H1 (cell line): ENCODE results near the gene AIG1. TPM values are rescaled to one million over a fixed set of nuclear protein-coding genes. Genes with fewer than 3 reads are reported as not detected.

ENCODE experiments used
- CTCF ChIA-PET: fragments of 300-600 bp; sonication (Branson Sonifier 250); formaldehyde crosslinking; loops from one replicate; lab custom pipeline; 2021; ENCODE audit not compliant: partially characterized antibody; lab: Charles Lee
- POLR2A ChIA-PET: fragments of 300-600 bp; sonication (Branson Sonifier 250); formaldehyde crosslinking; loops from one replicate; lab custom pipeline; 2021; ENCODE audit warnings: inconsistent platforms; ENCODE audit not compliant: partially characterized antibody; lab: Charles Lee
- DNase-seq, 2 experiments: peaks; one replicate each; pipeline versions ENCODE4 v3.0.0 to v3.0.0-alpha.2; 2010 to 2022; ENCODE audit warnings: low spot score in 2 of 2, low read depth in 1 of 2, mixed read lengths in 1 of 2
- FAIRE-seq: peaks from 2 replicates; lab custom pipeline; 2011; peaks lifted over from hg19 to GRCh38; lab: Jason Lieb, UNC
- H2AFZ ChIP-seq: 2 replicates; pipeline ENCODE4 v1.8.1; 2012; ENCODE audit warnings: low read length, inconsistent platforms
- H2AK5ac ChIP-seq: 2 replicates; pipeline ENCODE4 v1.6.1; 2013; ENCODE audit warnings: low read depth, low read length
- H2BK120ac ChIP-seq: replicated peaks from 2 replicates; pipeline ENCODE3; 2013; ENCODE audit warnings: low read depth, low read length, inconsistent platforms
- H2BK12ac ChIP-seq: 2 replicates; pipeline ENCODE4 v1.6.1; 2013; ENCODE audit warnings: low read depth, low read length
- H2BK15ac ChIP-seq: 2 replicates; pipeline ENCODE4 v1.6.1; 2013; ENCODE audit warnings: low read length
- H2BK20ac ChIP-seq: 2 replicates; pipeline ENCODE4 v1.6.1; 2013; ENCODE audit warnings: low read length
- H2BK5ac ChIP-seq: 2 replicates; pipeline ENCODE4 v1.6.1; 2013; ENCODE audit warnings: low read depth, low read length
- H3K14ac ChIP-seq: 2 replicates; pipeline ENCODE4 v1.6.1; 2013; ENCODE audit warnings: inconsistent platforms; ENCODE audit not compliant: insufficient read length
- H3K18ac ChIP-seq: 2 replicates; pipeline ENCODE4 v1.6.1; 2013; ENCODE audit warnings: low read length; ENCODE audit errors: extremely low read depth
- H3K23ac ChIP-seq: 2 replicates; pipeline ENCODE4 v1.6.1; 2013; ENCODE audit warnings: inconsistent platforms; ENCODE audit not compliant: insufficient read length
- H3K23me2 ChIP-seq: 2 replicates; pipeline ENCODE4 v1.6.1; 2013; ENCODE audit warnings: low read depth, low read length
- H3K27ac ChIP-seq: 2 replicates; pipeline ENCODE4 v1.6.1; 2011; ENCODE audit warnings: low read depth, low read length, inconsistent platforms
- H3K27me3 ChIP-seq, 4 experiments: replicated peaks in 1 of 4; 1 replicate in 1 of 4; 2 replicates in 3 of 4; pipeline versions ENCODE4 v1.6.1 to v1.8.1; 2011 to 2013; ENCODE audit warnings: low read length in 3 of 4, mild to moderate bottlenecking in 3 of 4, inconsistent platforms in 2 of 4, mixed read lengths in 2 of 4, moderate library complexity in 1 of 4; ENCODE audit not compliant: control insufficient read depth in 3 of 4, insufficient read depth in 3 of 4; ENCODE audit errors: extremely low read depth in 1 of 4
- H3K36me3 ChIP-seq, 4 experiments: 2 replicates each; pipeline versions ENCODE4 v1.6.1 to v1.8.1; 2011 to 2013; ENCODE audit warnings: mild to moderate bottlenecking in 4 of 4, low read length in 3 of 4, moderate library complexity in 2 of 4, control low read depth in 1 of 4, inconsistent platforms in 1 of 4; ENCODE audit not compliant: insufficient read depth in 4 of 4, control insufficient read depth in 2 of 4
- H3K4ac ChIP-seq: replicated peaks from 2 replicates; pipeline ENCODE3; 2013; ENCODE audit warnings: low read length, low read depth, mixed read lengths, inconsistent platforms; ENCODE audit not compliant: insufficient read length
- H3K4me1 ChIP-seq, 4 experiments: replicated peaks in 1 of 4; 1 replicate in 1 of 4; 2 replicates in 3 of 4; pipeline versions ENCODE4 v1.6.1 to v1.8.1; 2011 to 2013; ENCODE audit warnings: low read length in 3 of 4, inconsistent platforms in 2 of 4, mixed read lengths in 1 of 4; ENCODE audit not compliant: insufficient read depth in 4 of 4, control insufficient read depth in 3 of 4
- H3K4me2 ChIP-seq, 2 experiments: 2 replicates each; pipeline versions ENCODE4 v1.6.1 to v1.8.1; 2011 to 2013; ENCODE audit warnings: low read depth in 2 of 2, low read length in 2 of 2, control low read depth in 1 of 2, inconsistent platforms in 1 of 2, mild to moderate bottlenecking in 1 of 2; ENCODE audit not compliant: insufficient read depth in 1 of 2
- H3K4me3 ChIP-seq, 4 experiments: fragments of 200-600, 300-600 bp in 1 of 4; sonication (generic), shearing (Covaris generic), sonication (Bioruptor Twin) in 1 of 4; 2 replicates each; pipeline versions ENCODE4 v1.5.1 to v1.8.1; 2011 to 2016; ENCODE audit warnings: low read length in 4 of 4, low read depth in 3 of 4, control low read depth in 2 of 4, inconsistent platforms in 2 of 4, mild to moderate bottlenecking in 2 of 4, mixed read lengths in 1 of 4, moderate library complexity in 1 of 4; ENCODE audit not compliant: insufficient read depth in 2 of 4; ENCODE audit errors: extremely low read depth in 1 of 4
- H3K56ac ChIP-seq: replicated peaks from 2 replicates; pipeline ENCODE3; 2013; ENCODE audit warnings: low read depth, mild to moderate bottlenecking, mixed read lengths, low read length, inconsistent platforms; ENCODE audit not compliant: insufficient read length
- H3K79me1 ChIP-seq: 2 replicates; pipeline ENCODE4 v1.6.1; 2013; ENCODE audit warnings: low read depth, low read length, control low read depth
- H3K79me2 ChIP-seq, 2 experiments: 2 replicates each; pipeline versions ENCODE4 v1.6.1 to v1.8.1; 2012 to 2013; ENCODE audit warnings: low read length in 2 of 2, mild to moderate bottlenecking in 2 of 2, inconsistent platforms in 1 of 2; ENCODE audit not compliant: insufficient read depth in 2 of 2, control insufficient read depth in 1 of 2
- H3K9ac ChIP-seq, 4 experiments: replicated peaks in 1 of 4; 1 replicate in 1 of 4; 2 replicates in 3 of 4; pipeline versions ENCODE4 v1.6.1 to v1.8.1; 2011 to 2013; ENCODE audit warnings: low read depth in 3 of 4, low read length in 3 of 4, control low read depth in 2 of 4, mild to moderate bottlenecking in 2 of 4, moderate library complexity in 2 of 4, inconsistent platforms in 1 of 4; ENCODE audit errors: extremely low read depth in 1 of 4
- H3K9me3 ChIP-seq, 2 experiments: 2 replicates each; pipeline versions ENCODE4 v1.6.1 to v1.8.1; 2012 to 2013; ENCODE audit warnings: mild to moderate bottlenecking in 2 of 2, moderate library complexity in 2 of 2, control low read depth in 1 of 2, inconsistent platforms in 1 of 2, low read depth in 1 of 2, low read length in 1 of 2, mixed read lengths in 1 of 2; ENCODE audit not compliant: insufficient read depth in 2 of 2
- H4K20me1 ChIP-seq, 2 experiments: replicated peaks in 1 of 2; 2 replicates each; pipeline versions ENCODE3 to v1.8.1; 2011 to 2013; ENCODE audit warnings: inconsistent platforms in 2 of 2, low read length in 2 of 2, mild to moderate bottlenecking in 1 of 2; ENCODE audit not compliant: insufficient read depth in 2 of 2, control insufficient read depth in 1 of 2
- H4K5ac ChIP-seq: 2 replicates; pipeline ENCODE4 v1.6.1; 2013; ENCODE audit warnings: low read length, low read depth, mixed read lengths, inconsistent platforms; ENCODE audit not compliant: insufficient read length
- H4K8ac ChIP-seq: 2 replicates; pipeline ENCODE4 v1.8.0; 2013; ENCODE audit warnings: mild to moderate bottlenecking, moderate library complexity, low read length, inconsistent platforms; ENCODE audit not compliant: insufficient read depth; ENCODE audit errors: extremely low read depth
- H4K91ac ChIP-seq: replicated peaks from 2 replicates; pipeline ENCODE3; 2013; ENCODE audit warnings: low read length, mixed read lengths, inconsistent platforms; ENCODE audit not compliant: insufficient read length
- ASH2L ChIP-seq: fragments of 200-600, 300-600 bp; sonication (generic); IDR thresholded peaks from one replicate; pipeline ENCODE4 v1.7.1; 2017; ENCODE audit warnings: low read length
- CHD2 ChIP-seq: IDR thresholded peaks from 2 replicates; pipeline ENCODE4 v1.6.1; 2012; ENCODE audit warnings: low read length, improper control_type of control experiment
- CTBP2 ChIP-seq: IDR thresholded peaks from 2 replicates; pipeline ENCODE4 v1.7.0; 2011; ENCODE audit warnings: borderline replicate concordance, mild to moderate bottlenecking, moderate library complexity, mixed read lengths, low read length; ENCODE audit not compliant: insufficient read depth, insufficient read length
- CTCF ChIP-seq, 3 experiments: IDR thresholded peaks; 1 replicate in 2 of 3; 2 replicates in 1 of 3; pipeline versions ENCODE4 v1.5.1 to v1.6.1; 2011; ENCODE audit warnings: low read length in 3 of 3, mild to moderate bottlenecking in 3 of 3, inconsistent platforms in 2 of 3, low read depth in 1 of 3, moderate library complexity in 1 of 3; ENCODE audit not compliant: insufficient read depth in 1 of 3; ENCODE audit errors: control extremely low read depth in 1 of 3
- JUN ChIP-seq: IDR thresholded peaks from 2 replicates; pipeline ENCODE4 v1.6.1; 2011; ENCODE audit warnings: low read depth, mild to moderate bottlenecking, improper control_type of control experiment, low read length
- JUND ChIP-seq: IDR thresholded peaks from 2 replicates; pipeline ENCODE4 v1.6.1; 2011; ENCODE audit warnings: mild to moderate bottlenecking, improper control_type of control experiment, low read length
- NRF1 ChIP-seq: IDR thresholded peaks from 2 replicates; pipeline ENCODE4 v1.6.1; 2011; ENCODE audit warnings: mild to moderate bottlenecking, low read depth, low read length, improper control_type of control experiment
- RAD21 ChIP-seq, 2 experiments: IDR thresholded peaks in 1 of 2; conservative IDR thresholded peaks in 1 of 2; 2 replicates each; pipeline ENCODE4 v1.6.1; 2011; ENCODE audit warnings: low read depth in 2 of 2, low read length in 2 of 2, improper control_type of control experiment in 1 of 2, inconsistent platforms in 1 of 2, mild to moderate bottlenecking in 1 of 2, moderate library complexity in 1 of 2
- RBBP5 ChIP-seq: IDR thresholded peaks from 2 replicates; pipeline ENCODE4 v1.7.1; 2012; ENCODE audit warnings: low read depth, mild to moderate bottlenecking, inconsistent platforms, low read length, moderate library complexity, borderline replicate concordance
- SP1 ChIP-seq: IDR thresholded peaks from 2 replicates; pipeline ENCODE4 v1.6.1; 2011; ENCODE audit warnings: low read depth, low read length
- SP4 ChIP-seq: IDR thresholded peaks from 2 replicates; pipeline ENCODE4 v1.6.1; 2012; ENCODE audit warnings: low read length, inconsistent platforms
- WGBS, 2 experiments: shearing (Covaris generic) in 1 of 2; methylation state at CpG; one replicate each; pipeline versions ENCODE4 v1.1.6 to v1.1.7; 2013 to 2015; ENCODE audit warnings: low lambda C conversion rate in 2 of 2, mixed read lengths in 2 of 2, inconsistent platforms in 1 of 2, low coverage in 1 of 2, missing lambda C conversion rate in 1 of 2; ENCODE audit not compliant: insufficient replicate concordance in 2 of 2, insufficient coverage in 1 of 2, insufficient read length in 1 of 2; ENCODE audit errors: extremely low coverage in 1 of 2, missing lambda C conversion rate in 1 of 2; 5-methylcytosine and 5-hydroxymethylcytosine counted together
- polyA plus RNA-seq, 7 experiments: library from polyadenylated mRNA; depleted of rRNA in 3 of 7; stranded (reverse) in 5 of 7; unstranded in 2 of 7; fragments of >200 nt in 5 of 7; fragments of 200-250 nt in 2 of 7; gene quantifications; 1 replicate in 5 of 7; 2 replicates in 1 of 7; 4 replicates in 1 of 7; pipeline versions ENCODE4 v1.2.1 to v1.2.3, GENCODE V29; 2011 to 2013; ENCODE audit warnings: missing spikeins in 2 of 7, mixed read lengths in 2 of 7
- total RNA-seq: library from RNA; stranded (reverse); fragmentation: NEBNext Ultra II Directional; extraction: Animal tissue kit (Norgen Biotek cat#: 25700); gene quantifications from 2 replicates; pipeline ENCODE4 v1.2.1, GENCODE V29; 2021

AIG1 gene
- total and polyA plus RNA-seq, 2 of the 8 experiments (the other 6 are each of a cell fraction or from before 2014, with no cell fraction given): 56.6 to 58.4 TPM

DNA sequence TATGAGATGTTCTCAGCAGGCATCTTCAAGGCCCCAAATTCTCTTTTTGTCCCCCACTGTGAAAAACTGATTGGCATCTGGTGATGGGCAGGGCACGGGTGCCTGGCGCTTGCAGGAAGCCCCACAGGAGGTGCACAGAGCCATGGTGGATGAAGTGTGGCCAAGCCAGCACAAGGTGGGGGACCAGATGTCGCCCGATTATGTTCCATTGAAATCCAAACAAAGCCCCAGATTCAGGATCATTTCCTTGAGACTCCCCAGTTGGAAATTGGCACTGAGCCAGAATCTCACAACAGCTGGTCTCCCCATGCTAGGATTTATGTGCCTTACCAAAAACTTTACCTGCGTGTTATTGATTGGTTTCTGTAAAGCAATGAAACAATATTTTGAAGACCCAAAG is 203.7 kb downstream of the AIG1 start:
- 0 out of 2 replicates have a peak overlapping the region, but pooled peaks have one; percentile 56 for H2BK20ac ChIP-seq
- CTCF ChIA-PET: no interaction called here
- no peak overlapping the region for H2BK5ac ChIP-seq
- no peak overlapping the region for H3K14ac ChIP-seq
- 94% methylated on average over 5 of the region's 5 CpGs; no CpG with 5 or more reads in 1 of the 2 experiments for WGBS, 2 experiments
- H3K9ac ChIP-seq: no peak overlapping the region
- H3K27ac ChIP-seq: no peak overlapping the region
- no peak overlapping the region for H2AFZ ChIP-seq
- H3K79me2 ChIP-seq: no peaks in the 10 kb centered on the region
- TF ChIP-seq SP1 (no peak), SP4 (no peak), CTCF (IDR thresholded peaks at IDR 0.05; ENCODE audit: control extremely low read depth in 1 of 3, insufficient read depth in 1 of 3, low read depth in 1 of 3, low read length in 3 of 3) (no peak), RAD21 (IDR thresholded peaks at IDR 0.05 in 1 of 2, conservative IDR thresholded peaks at IDR 0.05 in 1 of 2; ENCODE audit: low read depth in 2 of 2, low read length in 2 of 2) (no peak), JUND (no peak), CTBP2 (no peak), CHD2 (no peak), NRF1 (no peak), JUN (no peak), RBBP5 (no peak), ASH2L (no peak)
- H2AK5ac ChIP-seq: no peak overlapping the region
- H4K5ac ChIP-seq: no peak overlapping the region
- no peak overlapping the region for H4K8ac ChIP-seq
- H3K4me1 ChIP-seq: peaks cover 0 to 10% (median 5%) of the 10 kb centered on the region in 4 experiments
- no peaks in the 10 kb centered on the region for H3K27me3 ChIP-seq
- no peak overlapping the region for H3K23ac ChIP-seq
- no peaks in the 10 kb centered on the region for H3K23me2 ChIP-seq
- H3K4ac ChIP-seq: no peak overlapping the region
- H2BK120ac ChIP-seq: no peak overlapping the region
- H3K56ac ChIP-seq: peak overlapping the region; percentile 7
- H2BK15ac ChIP-seq: no peak overlapping the region
- no peaks in the 10 kb centered on the region for H4K20me1 ChIP-seq
- POLR2A ChIA-PET: no interaction called here
- FAIRE-seq (no peak), DNase-seq (no peak)
- no peak overlapping the region for H3K4me3 ChIP-seq
- no peak overlapping the region for H4K91ac ChIP-seq
- no peaks in the 10 kb centered on the region for H3K36me3 ChIP-seq
- no peak overlapping the region; a peak in 1 of 4 replicates for H3K4me2 ChIP-seq
- H2BK12ac ChIP-seq: no peak overlapping the region
- H3K79me1 ChIP-seq: no peaks in the 10 kb centered on the region
- H3K9me3 ChIP-seq: peaks cover 0 to 2% of the 10 kb centered on the region in 2 experiments; a peak in 1 of 4 replicates
- no peak overlapping the region for H3K18ac ChIP-seq
